ENCODE results near the gene PGAP6.
"Not testable (repeated sequence)": the region's sequence is repeated elsewhere in the genome, so short reads cannot be mapped to it uniquely, and the experiment has no call there.

PGAP6 gene

GRCh38 chr16:401468-402348, 19.9 kb upstream of the PGAP6 start, which contains the start of gene DECR2:
DECR2 (plus strand) TSS chr16:401885; CDS start chr16:401964, 79 bp downstream.
- DNase-seq: peak; percentile 78

- DNase-seq: no peak
Measured at GRCh38 chr16:400061-400591, 18.3 kb upstream of the PGAP6 start.

- DNase-seq: no peak
Measured at GRCh38 chr16:399340-400019, 17.7 kb upstream of the PGAP6 start.

GRCh38 chr16:398561-399339, 17.0 kb upstream of the PGAP6 start:
- DNase-seq: no peak

- DNase-seq: no peak
Measured at GRCh38 chr16:397736-398332, 16.1 kb upstream of the PGAP6 start.

GRCh38 chr16:397135-397661, 15.4 kb upstream of the PGAP6 start, which contains the start of gene NME4:
NME4 (plus strand) TSS chr16:397199; CDS start chr16:397223, 24 bp downstream.
- DNase-seq: peak; percentile 13

- no peak for DNase-seq
Measured at GRCh38 chr16:396605-397004, 14.8 kb upstream of the PGAP6 start.

- no peak for DNase-seq
Measured at GRCh38 chr16:396199-396598, 14.4 kb upstream of the PGAP6 start.

- no peak for DNase-seq
Measured at GRCh38 chr16:392450-393030, 10.8 kb upstream of the PGAP6 start.

GRCh38 chr16:391885-392335, 10.1 kb upstream of the PGAP6 start:
- DNase-seq: no peak

GRCh38 chr16:389352-389751, 7.6 kb upstream of the PGAP6 start:
- no peak for DNase-seq

- DNase-seq: not testable (repeated sequence)
Measured at GRCh38 chr16:387761-388666, 6.2 kb upstream of the PGAP6 start.

- DNase-seq: no peak
Measured at GRCh38 chr16:386641-387156, 4.9 kb upstream of the PGAP6 start.

GRCh38 chr16:383326-384051, 1.7 kb upstream of the PGAP6 start:
- no peak for DNase-seq

- no peak for DNase-seq
Measured at GRCh38 chr16:381012-381788, 578 bp downstream of the PGAP6 start.

- DNase-seq: no peak
Measured at GRCh38 chr16:380762-381011, 1.1 kb downstream of the PGAP6 start.

- no peak for DNase-seq
Measured at GRCh38 chr16:379961-380761, 1.6 kb downstream of the PGAP6 start.
